SK-N-MC (cell line): ENCODE results near the gene CPNE9.
A peak's percentile ranks its signal among the peaks of the same experiment; 100 is the strongest.

Source experiments
- DNase-seq: peaks from one replicate; pipeline ENCODE4 v3.0.0-alpha.2; 2011; ENCODE audit warnings: low read depth, low spot score
- H3K27ac ChIP-seq: fragments of 200-600 bp; sonication (generic); 2 replicates; pipeline ENCODE4 v1.5.1; 2016; ENCODE audit warnings: mixed run types
- H3K36me3 ChIP-seq: fragments of 200-600 bp; sonication (generic); 2 replicates; pipeline ENCODE4 v1.6.1; 2017; ENCODE audit warnings: antibody characterized with exemption, low read length, mixed read lengths; ENCODE audit not compliant: insufficient read depth
- H3K4me3 ChIP-seq: fragments of 200-600 bp; sonication (generic); 2 replicates; pipeline ENCODE4 v1.5.1; 2016
- H3K9ac ChIP-seq: fragments of 200-600 bp; sonication (generic); 2 replicates; pipeline ENCODE4 v1.8.0; 2017; ENCODE audit warnings: mixed run types, mixed read lengths; ENCODE audit not compliant: insufficient read length
- H3K9me3 ChIP-seq: fragments of 200-600 bp; sonication (generic); 2 replicates; pipeline ENCODE4 v1.6.1; 2017; ENCODE audit warnings: low read depth, mild to moderate bottlenecking, antibody characterized with exemption, low read length, moderate library complexity, mixed read lengths
- EZH2 ChIP-seq: fragments of 200-600 bp; sonication (generic); IDR thresholded peaks from one replicate; pipeline ENCODE4 v1.6.1; 2017; ENCODE audit warnings: antibody characterized with exemption
- FOXP2 ChIP-seq: optimal IDR thresholded peaks from 2 replicates; pipeline ENCODE3; 2011; ENCODE audit warnings: mild to moderate bottlenecking, moderate library complexity; ENCODE audit not compliant: insufficient read depth; ENCODE audit errors: extremely low read length, control extremely low read depth
- POLR2AphosphoS5 ChIP-seq: IDR thresholded peaks from 2 replicates; pipeline ENCODE4 v1.6.1; 2012; ENCODE audit warnings: mild to moderate bottlenecking, low read depth, low read length, borderline replicate concordance

The CPNE9 gene

GRCh38 chr3:9703736-9704346 lies at the start of gene CPNE9:
TSS of gene CPNE9 (plus strand) at chr3:9703833. CDS start at chr3:9703997, 164 bp downstream.
- no peaks in the 10 kb centered on the region for H3K36me3 ChIP-seq
- H3K27ac ChIP-seq = no peak within 1 kb of the TSS
- DNase-seq = no peak
- no peak for TF ChIP-seq POLR2AphosphoS5
- TF ChIP-seq EZH2 = no peak
- TF ChIP-seq FOXP2 = no peak
- H3K9ac ChIP-seq = no peak within 1 kb of the TSS
- H3K4me3 ChIP-seq = peak within 1 kb of the TSS; percentile 30; the same call in 1 of the 2 replicates
- H3K9me3 ChIP-seq = no peaks in the 10 kb centered on the region

GRCh38 chr3:9659849-9660248 lies 43.8 kb upstream of the CPNE9 start:
- Histone ChIP-seq H3K27ac (no peak overlapping the region), H3K4me3 (no peak overlapping the region), H3K36me3 (peaks cover 4% of the 10 kb centered on the region; the same call in 1 of the 2 replicates), H3K9ac (no peak overlapping the region), H3K9me3 (no peaks in the 10 kb centered on the region)
- no peak for DNase-seq
- TF ChIP-seq POLR2AphosphoS5 (no peak), FOXP2 (no peak), EZH2 (no peak)

GRCh38 chr3:9660972-9661371 lies 42.7 kb upstream of the CPNE9 start:
- H3K9me3 ChIP-seq = no peaks in the 10 kb centered on the region
- no peak overlapping the region for H3K4me3 ChIP-seq
- TF ChIP-seq POLR2AphosphoS5 = no peak
- no peak for TF ChIP-seq FOXP2
- TF ChIP-seq EZH2 = no peak
- H3K9ac ChIP-seq = no peak overlapping the region
- DNase-seq = no peak
- H3K36me3 ChIP-seq = peaks cover 4% of the 10 kb centered on the region; the same call in 1 of the 2 replicates
- H3K27ac ChIP-seq = no peak overlapping the region

GRCh38 chr3:9664119-9664751 lies 39.4 kb upstream of the CPNE9 start:
- H3K9me3 ChIP-seq = no peaks in the 10 kb centered on the region
- no peak for DNase-seq
- TF ChIP-seq POLR2AphosphoS5 (no peak), EZH2 (no peak), FOXP2 (no peak)
- peaks cover 4% of the 10 kb centered on the region; the same call in 1 of the 2 replicates for H3K36me3 ChIP-seq
- H3K4me3 ChIP-seq = no peak overlapping the region
- no peak overlapping the region for H3K9ac ChIP-seq
- no peak overlapping the region for H3K27ac ChIP-seq

- peaks cover 4% of the 10 kb centered on the region; the same call in 1 of the 2 replicates for H3K36me3 ChIP-seq
- H3K9ac ChIP-seq = no peak overlapping the region
- H3K27ac ChIP-seq = no peak overlapping the region
- H3K4me3 ChIP-seq = no peak overlapping the region
- TF ChIP-seq POLR2AphosphoS5 = no peak
- TF ChIP-seq EZH2 = no peak
- no peak for TF ChIP-seq FOXP2
- no peaks in the 10 kb centered on the region for H3K9me3 ChIP-seq
- DNase-seq = no peak
These were observed 36.8 kb upstream of the CPNE9 start for GRCh38 chr3:9666704-9667445.

- Histone ChIP-seq H3K9ac (no peak overlapping the region), H3K27ac (no peak overlapping the region), H3K9me3 (no peaks in the 10 kb centered on the region), H3K36me3 (no peaks in the 10 kb centered on the region; the same call in 1 of the 2 replicates), H3K4me3 (no peak overlapping the region)
- DNase-seq = no peak
- no peak for TF ChIP-seq FOXP2
- no peak for TF ChIP-seq EZH2
- TF ChIP-seq POLR2AphosphoS5 = no peak
These were observed 34.4 kb upstream of the CPNE9 start for GRCh38 chr3:9669277-9669676.

- DNase-seq = no peak
- TF ChIP-seq FOXP2 = no peak
- TF ChIP-seq POLR2AphosphoS5 = no peak
- no peak for TF ChIP-seq EZH2
- no peak overlapping the region for H3K27ac ChIP-seq
- H3K36me3 ChIP-seq = no peaks in the 10 kb centered on the region; the same call in 1 of the 2 replicates
- H3K4me3 ChIP-seq = no peak overlapping the region
- H3K9ac ChIP-seq = no peak overlapping the region
- no peaks in the 10 kb centered on the region for H3K9me3 ChIP-seq
These were observed 33.8 kb upstream of the CPNE9 start for GRCh38 chr3:9669720-9670432.
